ENCODE data around the gene NR2F1-AS1.

Gene NR2F1-AS1

DNA sequence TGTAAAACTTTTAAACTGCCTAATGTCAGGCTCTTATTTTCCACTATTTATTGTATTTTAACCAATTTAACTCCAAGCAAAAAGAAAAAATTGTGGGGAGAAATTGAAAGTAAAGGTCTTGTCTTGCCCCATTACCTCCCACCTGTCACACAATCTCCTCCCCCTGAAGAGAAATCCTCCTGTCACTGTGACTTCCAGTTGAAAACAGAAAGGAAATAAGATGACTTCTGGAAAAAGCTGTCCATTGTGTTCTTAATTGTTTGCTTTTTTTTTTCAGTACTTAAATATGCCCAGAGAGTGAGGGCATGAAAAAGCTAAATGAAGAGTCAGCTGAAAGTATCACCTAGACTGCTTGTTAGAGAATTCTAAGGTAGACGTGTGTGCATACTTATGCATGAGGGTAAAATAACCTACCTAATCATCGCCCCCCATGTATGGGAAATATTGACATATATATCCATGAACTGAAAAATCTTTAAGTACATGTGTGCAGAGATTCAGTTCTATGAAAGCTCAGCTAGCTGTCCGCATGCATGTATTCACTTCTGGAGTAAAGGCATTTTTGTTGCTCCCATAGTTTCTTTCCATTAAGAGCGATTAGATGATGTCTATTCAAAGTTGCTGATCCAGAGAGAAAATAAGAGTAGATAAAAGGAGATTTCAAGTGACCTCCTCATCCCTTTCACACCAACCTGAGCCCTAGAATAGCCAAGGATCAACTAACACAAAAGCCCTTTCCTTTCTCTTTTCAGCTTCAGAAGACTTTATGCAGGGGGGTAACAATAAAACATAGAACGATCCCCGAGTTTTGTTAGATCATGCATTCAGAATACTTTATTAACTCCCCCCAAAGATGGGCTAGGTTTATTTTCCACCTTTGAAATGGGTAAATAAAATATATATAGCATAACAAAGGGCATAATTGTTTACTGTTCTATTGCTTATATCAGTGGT, 5.3 kb downstream of the NR2F1-AS1 start:
- Histone ChIP-seq H3K4me1 (ENCODE audit: control insufficient read depth in 1 of 2, insufficient read depth in 2 of 2, low read length in 2 of 2) (peaks cover 9 to 11% of the 10 kb centered on the region in 2 donors), H3K27ac (ENCODE audit: low read depth, low read length) (no peak overlapping the region), H3K27me3 (ENCODE audit: control insufficient read depth in 1 of 2, insufficient read depth in 2 of 2, low read length in 2 of 2) (peaks cover 77 to 93% of the 10 kb centered on the region in 2 donors), H3K9me3 (ENCODE audit: control insufficient read depth in 1 of 2, low read length in 2 of 2) (no peaks in the 10 kb centered on the region), H3K9ac (ENCODE audit: low read depth in 1 of 2, low read length in 2 of 2) (no peak overlapping the region), H3K4me3 (ENCODE audit: low read depth in 1 of 2, low read length in 2 of 2) (no peak overlapping the region), H3K36me3 (ENCODE audit: control insufficient read depth in 1 of 2, insufficient read depth in 2 of 2, low read length in 2 of 2) (no peaks in the 10 kb centered on the region)

DNA sequence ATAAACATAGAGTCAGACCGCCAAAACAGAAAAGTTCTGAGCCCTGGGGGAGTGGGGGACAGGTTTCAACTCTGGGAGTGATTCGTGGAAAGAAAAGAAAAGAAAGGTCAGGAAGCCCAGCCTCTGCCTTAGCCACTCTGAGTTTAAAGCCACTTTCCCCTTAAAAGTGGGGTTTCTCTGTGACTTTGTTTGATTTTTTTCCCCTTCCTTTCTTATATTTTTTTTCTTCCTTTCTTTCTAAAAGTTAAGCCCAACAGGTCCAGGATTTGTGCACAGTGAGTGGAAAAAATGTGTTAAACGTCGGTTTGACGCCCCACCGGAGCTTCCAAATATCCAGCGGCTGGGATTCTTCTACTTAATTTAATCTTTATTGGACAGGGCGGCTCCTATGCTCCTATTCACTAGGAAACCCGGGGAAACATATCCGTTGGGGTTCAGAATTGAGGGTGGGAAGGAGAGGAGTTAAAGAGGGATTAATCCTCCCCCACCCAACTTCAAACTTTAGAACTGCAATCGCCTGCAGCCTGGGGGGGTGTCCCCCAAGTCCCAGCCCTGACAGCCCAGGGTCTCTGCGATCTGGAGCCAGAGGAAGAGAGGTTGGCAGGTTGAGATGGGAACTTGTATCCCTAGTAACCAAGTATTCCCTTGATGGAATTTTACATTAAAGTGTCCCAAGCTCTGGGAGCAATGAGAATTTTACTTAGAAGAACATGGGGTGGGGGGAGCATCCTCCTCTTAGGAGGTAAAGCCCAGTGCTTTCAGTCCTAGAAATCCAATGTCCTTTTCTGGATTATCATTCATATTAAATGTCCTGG, 6.3 kb downstream of the NR2F1-AS1 start:
- H3K9me3 ChIP-seq (ENCODE audit: control insufficient read depth in 1 of 2, low read length in 2 of 2), result no peaks in the 10 kb centered on the region
- no peak overlapping the region for H3K27ac ChIP-seq (ENCODE audit: low read depth, low read length)
- peaks cover under 1 to 1% of the 10 kb centered on the region in 2 donors for H3K4me1 ChIP-seq (ENCODE audit: control insufficient read depth in 1 of 2, insufficient read depth in 2 of 2, low read length in 2 of 2)

DNA sequence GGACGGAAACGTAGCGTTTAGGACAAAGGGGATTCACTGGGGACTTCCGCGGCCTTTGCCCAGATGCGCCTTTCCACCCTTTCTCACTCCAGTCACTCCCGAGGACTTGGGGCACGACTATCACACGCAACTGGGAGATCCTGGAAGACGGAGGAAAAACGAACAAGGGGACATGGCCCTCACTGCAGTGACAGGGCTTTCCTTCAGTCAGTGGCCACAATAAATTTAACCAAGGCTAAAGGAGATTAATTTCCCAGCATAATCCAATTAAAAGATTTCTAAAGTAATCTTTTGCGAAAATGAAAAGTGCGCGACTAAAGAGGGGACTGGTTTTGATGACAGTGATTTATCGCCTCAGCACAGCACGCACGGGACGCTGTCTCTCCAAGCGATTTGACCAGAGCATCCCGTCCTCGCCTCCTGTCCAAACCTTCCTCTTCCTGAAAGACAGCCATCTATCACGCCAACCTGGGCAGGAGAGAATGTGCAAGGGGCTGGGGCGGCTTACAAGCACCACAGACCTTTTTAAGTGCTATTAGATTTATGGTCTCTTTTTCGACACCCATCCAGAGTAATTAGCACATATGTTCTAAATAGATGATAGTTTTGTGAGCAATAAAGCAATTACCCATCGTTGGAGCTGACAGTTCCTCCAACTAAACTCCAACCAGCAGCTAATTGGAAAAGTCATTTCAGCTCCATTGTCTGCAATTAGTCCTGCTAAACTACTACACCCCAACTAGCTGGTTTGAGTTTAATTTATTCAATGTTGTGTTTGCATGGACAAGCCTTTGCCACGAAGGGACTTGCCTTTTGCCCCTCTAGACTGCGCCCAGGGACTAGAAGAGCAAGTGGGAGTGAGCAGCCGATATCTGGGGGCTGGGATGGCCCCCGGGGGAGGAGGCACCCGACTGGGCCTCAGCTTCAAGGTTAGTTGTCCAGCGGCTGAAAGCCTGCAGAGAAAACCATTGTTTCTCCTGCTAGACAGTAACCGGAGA, 7.4 kb downstream of the NR2F1-AS1 start:
- Histone ChIP-seq H3K27me3 (ENCODE audit: control insufficient read depth in 1 of 2, insufficient read depth in 2 of 2, low read length in 2 of 2) (peaks cover 73 to 81% of the 10 kb centered on the region in 2 donors), H3K4me3 (ENCODE audit: low read depth in 1 of 2, low read length in 2 of 2) (no peak overlapping the region), H3K4me1 (ENCODE audit: control insufficient read depth in 1 of 2, insufficient read depth in 2 of 2, low read length in 2 of 2) (no peaks in the 10 kb centered on the region), H3K36me3 (ENCODE audit: control insufficient read depth in 1 of 2, insufficient read depth in 2 of 2, low read length in 2 of 2) (no peaks in the 10 kb centered on the region), H3K9me3 (ENCODE audit: control insufficient read depth in 1 of 2, low read length in 2 of 2) (no peaks in the 10 kb centered on the region), H3K9ac (ENCODE audit: low read depth in 1 of 2, low read length in 2 of 2) (no peak overlapping the region), H3K27ac (ENCODE audit: low read depth, low read length) (no peak overlapping the region)

More for the DNA sequence above, 6.3 kb downstream of the NR2F1-AS1 start:
- Histone ChIP-seq H3K36me3 (ENCODE audit: control insufficient read depth in 1 of 2, insufficient read depth in 2 of 2, low read length in 2 of 2) (no peaks in the 10 kb centered on the region), H3K27me3 (ENCODE audit: control insufficient read depth in 1 of 2, insufficient read depth in 2 of 2, low read length in 2 of 2) (peaks cover 75 to 82% of the 10 kb centered on the region in 2 donors), H3K4me3 (ENCODE audit: low read depth in 1 of 2, low read length in 2 of 2) (no peak overlapping the region), H3K9ac (ENCODE audit: low read depth in 1 of 2, low read length in 2 of 2) (no peak overlapping the region)

DNA sequence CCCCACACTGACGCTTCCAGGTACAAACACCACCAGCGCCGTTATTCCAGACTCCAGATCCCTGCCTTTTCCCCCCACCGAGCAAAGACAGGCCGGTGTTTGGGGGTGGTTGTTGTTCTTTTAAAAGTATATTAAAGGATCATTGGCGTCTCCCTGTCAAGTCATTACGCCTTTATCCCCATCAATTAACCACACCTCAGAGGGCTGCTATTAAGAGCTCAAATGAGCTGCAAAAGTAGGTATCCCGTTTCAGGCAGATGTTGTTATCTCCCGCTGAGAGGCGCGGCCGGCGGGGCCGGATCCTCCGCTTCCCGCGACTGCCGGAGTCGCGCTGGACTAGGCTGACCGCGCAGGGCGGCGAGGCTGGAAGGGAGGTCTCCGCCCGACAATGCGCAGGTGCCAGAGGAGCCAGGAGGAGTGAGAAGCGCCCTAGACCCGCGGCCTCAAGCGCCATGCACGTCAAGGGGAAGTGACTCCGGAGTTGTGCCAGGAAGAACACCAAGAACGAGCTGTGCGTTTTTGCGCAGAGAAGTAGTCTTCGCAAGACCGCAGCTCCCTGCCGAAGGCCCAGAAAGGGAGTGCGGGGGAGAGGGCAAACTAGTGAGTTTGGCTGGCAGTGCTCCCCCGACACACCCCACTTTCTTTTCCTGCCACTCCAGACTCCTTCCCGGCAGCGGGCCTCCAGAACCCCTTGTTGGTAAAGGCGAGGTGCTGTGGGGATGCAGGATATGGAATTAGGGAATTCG, 8.2 kb downstream of the NR2F1-AS1 start:
- Histone ChIP-seq H3K9ac (ENCODE audit: low read depth in 1 of 2, low read length in 2 of 2) (no peak overlapping the region), H3K4me3 (ENCODE audit: low read depth in 1 of 2, low read length in 2 of 2) (no peak overlapping the region), H3K4me1 (ENCODE audit: control insufficient read depth in 1 of 2, insufficient read depth in 2 of 2, low read length in 2 of 2) (no peaks in the 10 kb centered on the region), H3K9me3 (ENCODE audit: control insufficient read depth in 1 of 2, low read length in 2 of 2) (no peaks in the 10 kb centered on the region), H3K36me3 (ENCODE audit: control insufficient read depth in 1 of 2, insufficient read depth in 2 of 2, low read length in 2 of 2) (no peaks in the 10 kb centered on the region), H3K27ac (ENCODE audit: low read depth, low read length) (no peak overlapping the region), H3K27me3 (ENCODE audit: control insufficient read depth in 1 of 2, insufficient read depth in 2 of 2, low read length in 2 of 2) (peaks cover 65 to 78% of the 10 kb centered on the region in 2 donors)

DNA sequence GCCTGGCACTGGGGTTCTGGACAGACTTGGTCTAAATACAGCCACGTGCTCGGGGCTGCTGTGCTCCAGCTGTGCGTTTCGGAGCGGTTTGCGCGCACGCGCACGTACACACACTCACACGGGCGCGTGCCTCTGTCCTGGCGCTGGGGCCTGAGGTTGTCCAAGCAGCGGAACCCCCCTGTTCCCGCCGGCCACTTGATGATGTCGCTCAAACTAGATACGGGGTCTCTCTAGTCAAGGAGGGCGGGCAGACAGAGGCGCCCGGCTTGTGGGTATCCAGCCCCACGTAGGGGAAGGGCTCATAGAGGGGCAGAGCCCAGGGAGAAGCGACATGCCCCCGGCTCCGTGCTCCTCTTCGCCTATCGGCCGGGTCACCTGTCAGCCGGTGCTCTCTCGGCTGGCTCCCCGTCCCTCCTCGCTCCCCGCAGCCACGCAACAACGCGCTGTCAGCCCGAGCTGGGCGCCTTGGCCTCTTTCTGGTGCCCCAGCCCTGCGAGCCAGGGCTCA, 8.9 kb downstream of the NR2F1-AS1 start:
- Histone ChIP-seq H3K27me3 (ENCODE audit: control insufficient read depth in 1 of 2, insufficient read depth in 2 of 2, low read length in 2 of 2) (peaks cover 60 to 77% of the 10 kb centered on the region in 2 donors), H3K27ac (ENCODE audit: low read depth, low read length) (no peak overlapping the region), H3K4me1 (ENCODE audit: control insufficient read depth in 1 of 2, insufficient read depth in 2 of 2, low read length in 2 of 2) (no peaks in the 10 kb centered on the region), H3K9me3 (ENCODE audit: control insufficient read depth in 1 of 2, low read length in 2 of 2) (no peaks in the 10 kb centered on the region), H3K9ac (ENCODE audit: low read depth in 1 of 2, low read length in 2 of 2) (no peak overlapping the region), H3K36me3 (ENCODE audit: control insufficient read depth in 1 of 2, insufficient read depth in 2 of 2, low read length in 2 of 2) (no peaks in the 10 kb centered on the region), H3K4me3 (ENCODE audit: low read depth in 1 of 2, low read length in 2 of 2) (no peak overlapping the region)

DNA sequence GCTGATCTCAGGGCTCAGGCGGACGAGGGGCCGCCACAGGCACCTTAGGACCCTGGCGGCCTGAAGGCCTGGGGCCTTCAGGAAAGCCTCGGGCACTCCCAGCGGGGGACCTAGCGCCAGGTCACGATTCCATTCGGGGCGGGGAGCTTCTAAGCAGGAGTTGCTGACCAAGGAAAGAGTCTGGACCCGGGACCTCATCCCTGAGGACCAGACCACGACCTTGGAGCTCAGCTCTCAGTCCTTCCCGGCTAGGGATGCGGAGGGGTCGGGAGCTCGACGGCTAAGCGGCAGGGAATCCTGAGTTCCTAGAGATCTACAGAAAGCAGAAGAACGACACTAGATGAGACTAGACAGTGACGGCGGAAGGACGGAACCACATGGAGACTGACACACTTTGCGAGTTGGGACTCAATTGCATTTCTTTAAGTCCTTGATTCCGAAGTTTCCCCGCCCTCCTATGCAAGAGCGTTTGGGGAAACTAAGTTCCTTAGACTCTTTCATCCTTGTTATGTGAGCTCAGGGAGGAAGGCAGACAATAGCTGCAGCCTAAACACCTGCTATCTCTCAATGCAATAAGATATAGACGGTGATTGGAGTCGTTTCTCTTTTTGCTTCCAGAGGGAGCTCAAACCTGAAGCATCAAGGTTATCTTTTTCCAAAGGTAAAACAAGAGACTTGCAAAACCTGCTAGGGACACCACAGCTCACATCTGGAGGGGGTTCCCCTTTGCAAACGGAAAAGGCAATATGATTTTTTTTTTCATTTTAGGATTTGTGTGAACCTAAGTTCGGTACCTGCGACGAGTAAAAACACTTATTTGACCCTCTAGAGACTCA, 9.7 kb downstream of the NR2F1-AS1 start:
- no peaks in the 10 kb centered on the region for H3K9me3 ChIP-seq (ENCODE audit: control insufficient read depth in 1 of 2, low read length in 2 of 2)
- H3K9ac ChIP-seq (ENCODE audit: low read depth in 1 of 2, low read length in 2 of 2), result no peak overlapping the region
- no peak overlapping the region for H3K27ac ChIP-seq (ENCODE audit: low read depth, low read length)
- H3K36me3 ChIP-seq (ENCODE audit: control insufficient read depth in 1 of 2, insufficient read depth in 2 of 2, low read length in 2 of 2), result no peaks in the 10 kb centered on the region
- no peaks in the 10 kb centered on the region for H3K4me1 ChIP-seq (ENCODE audit: control insufficient read depth in 1 of 2, insufficient read depth in 2 of 2, low read length in 2 of 2)
- H3K4me3 ChIP-seq (ENCODE audit: low read depth in 1 of 2, low read length in 2 of 2), result no peak overlapping the region
- peaks cover 58 to 72% of the 10 kb centered on the region in 2 donors for H3K27me3 ChIP-seq (ENCODE audit: control insufficient read depth in 1 of 2, insufficient read depth in 2 of 2, low read length in 2 of 2)

DNA sequence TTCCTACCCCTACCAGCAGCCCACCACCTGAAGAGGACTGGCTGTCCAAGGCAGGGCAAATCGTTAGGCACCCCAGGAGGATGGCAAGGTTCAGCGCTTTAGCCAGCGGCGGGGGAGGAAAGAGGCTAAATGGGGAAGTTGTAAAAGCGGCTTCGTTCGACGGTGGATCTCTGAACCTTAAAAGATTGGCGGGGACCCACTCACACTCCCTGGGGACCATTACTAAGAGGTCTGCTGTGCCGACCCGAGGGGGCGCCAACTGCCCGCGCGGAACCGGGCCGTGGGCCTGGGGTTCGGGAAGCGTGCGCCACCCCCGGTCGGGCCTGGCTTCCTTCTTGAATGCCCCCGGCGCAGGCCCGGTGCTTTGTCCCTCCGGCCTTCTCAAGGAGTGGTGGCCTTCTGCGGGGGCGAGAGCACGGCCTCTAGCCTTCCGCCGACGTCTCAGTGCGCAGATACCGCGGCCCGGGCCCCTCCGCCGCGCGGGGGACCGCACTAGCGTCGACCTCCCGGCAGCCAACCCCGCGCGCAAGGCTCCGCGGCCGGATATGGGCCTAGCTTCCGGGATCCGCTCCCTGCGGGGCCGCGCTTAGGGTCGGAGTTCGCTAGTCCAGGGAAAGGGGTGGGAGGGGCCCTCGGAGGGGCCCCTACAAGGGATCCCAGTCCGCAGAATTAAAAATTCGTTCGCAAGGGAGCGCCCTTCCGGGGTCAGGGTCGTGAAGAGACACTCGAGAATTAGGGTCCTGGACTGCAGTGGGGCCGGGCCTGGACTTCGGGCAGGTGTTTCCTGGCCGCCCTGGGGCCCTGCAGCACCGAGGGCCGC, 10.5 kb downstream of the NR2F1-AS1 start:
- H3K27me3 ChIP-seq (ENCODE audit: control insufficient read depth in 1 of 2, insufficient read depth in 2 of 2, low read length in 2 of 2), result peaks cover 51 to 64% of the 10 kb centered on the region in 2 donors
- no peaks in the 10 kb centered on the region for H3K4me1 ChIP-seq (ENCODE audit: control insufficient read depth in 1 of 2, insufficient read depth in 2 of 2, low read length in 2 of 2)
- no peaks in the 10 kb centered on the region for H3K36me3 ChIP-seq (ENCODE audit: control insufficient read depth in 1 of 2, insufficient read depth in 2 of 2, low read length in 2 of 2)
- H3K27ac ChIP-seq (ENCODE audit: low read depth, low read length), result no peak overlapping the region
- H3K4me3 ChIP-seq (ENCODE audit: low read depth in 1 of 2, low read length in 2 of 2), result no peak overlapping the region
- no peaks in the 10 kb centered on the region for H3K9me3 ChIP-seq (ENCODE audit: control insufficient read depth in 1 of 2, low read length in 2 of 2)
- H3K9ac ChIP-seq (ENCODE audit: low read depth in 1 of 2, low read length in 2 of 2), result no peak overlapping the region

Data from duodenal mucosa (tissue), 2 donors.